ENCODE data around the gene CD164.
"Not testable (repeated sequence)": the region's sequence is repeated elsewhere in the genome, so short reads cannot be mapped to it uniquely, and the experiment has no call there.

CD164 gene

GRCh38 chr6:109381061-109381746 is 1.1 kb downstream of the CD164 start:
- peak; percentile 49 for DNase-seq
- in situ Hi-C loops (cut with HindIII; ENCODE audit: low pct_ligation_motif_present, low pct_unique_long_range_greater_than_20kb, low sequenced_read_pairs), result no loop called here

GRCh38 chr6:109379711-109380110 is 2.6 kb downstream of the CD164 start:
- in situ Hi-C loops (cut with HindIII; ENCODE audit: low pct_ligation_motif_present, low pct_unique_long_range_greater_than_20kb, low sequenced_read_pairs), result no loop called here
- DNase-seq, result no peak

GRCh38 chr6:109377717-109378116 is 4.5 kb downstream of the CD164 start:
- in situ Hi-C loops (cut with HindIII; ENCODE audit: low pct_ligation_motif_present, low pct_unique_long_range_greater_than_20kb, low sequenced_read_pairs), result no loop called here

GRCh38 chr6:109374326-109374892 is 7.9 kb downstream of the CD164 start:
- in situ Hi-C loops (cut with HindIII; ENCODE audit: low pct_ligation_motif_present, low pct_unique_long_range_greater_than_20kb, low sequenced_read_pairs), result no loop called here
- no peak for DNase-seq

More at GRCh38 chr6:109377717-109378116, 4.5 kb downstream of the CD164 start:
- DNase-seq, result no peak

- in situ Hi-C loops (cut with HindIII; ENCODE audit: low pct_ligation_motif_present, low pct_unique_long_range_greater_than_20kb, low sequenced_read_pairs), result no loop called here
- no peak for DNase-seq
These were observed 8.5 kb downstream of the CD164 start for GRCh38 chr6:109373762-109374161.

GRCh38 chr6:109373331-109373730 is 8.9 kb downstream of the CD164 start:
- no peak for DNase-seq
- in situ Hi-C loops (cut with HindIII; ENCODE audit: low pct_ligation_motif_present, low pct_unique_long_range_greater_than_20kb, low sequenced_read_pairs), result no loop called here

- in situ Hi-C loops (cut with HindIII; ENCODE audit: low pct_ligation_motif_present, low pct_unique_long_range_greater_than_20kb, low sequenced_read_pairs), result no loop called here
- no peak for DNase-seq
These were observed 10.1 kb downstream of the CD164 start for GRCh38 chr6:109372130-109372529.

GRCh38 chr6:109370792-109371191 is 11.5 kb downstream of the CD164 start:
- DNase-seq, result no peak
- in situ Hi-C loops (cut with HindIII; ENCODE audit: low pct_ligation_motif_present, low pct_unique_long_range_greater_than_20kb, low sequenced_read_pairs), result no loop called here

GRCh38 chr6:109370336-109370735 is 11.9 kb downstream of the CD164 start:
- in situ Hi-C loops (cut with HindIII; ENCODE audit: low pct_ligation_motif_present, low pct_unique_long_range_greater_than_20kb, low sequenced_read_pairs), result no loop called here
- DNase-seq, result no peak

- DNase-seq, result no peak
- in situ Hi-C loops (cut with HindIII; ENCODE audit: low pct_ligation_motif_present, low pct_unique_long_range_greater_than_20kb, low sequenced_read_pairs), result no loop called here
These were observed 12.5 kb downstream of the CD164 start for GRCh38 chr6:109369728-109370127.

- in situ Hi-C loops (cut with HindIII; ENCODE audit: low pct_ligation_motif_present, low pct_unique_long_range_greater_than_20kb, low sequenced_read_pairs); DNase-seq: not testable (repeated sequence)
These were observed 17.7 kb downstream of the CD164 start for GRCh38 chr6:109364382-109365078.

- DNase-seq, result no peak
- in situ Hi-C loops (cut with HindIII; ENCODE audit: low pct_ligation_motif_present, low pct_unique_long_range_greater_than_20kb, low sequenced_read_pairs), result no loop called here
These were observed 18.5 kb downstream of the CD164 start for GRCh38 chr6:109363753-109364152.

GRCh38 chr6:109362102-109362884 is 20.0 kb downstream of the CD164 start:
- in situ Hi-C loops (cut with HindIII; ENCODE audit: low pct_ligation_motif_present, low pct_unique_long_range_greater_than_20kb, low sequenced_read_pairs), result no loop called here
- DNase-seq, result no peak

- DNase-seq, result no peak
- in situ Hi-C loops (cut with HindIII; ENCODE audit: low pct_ligation_motif_present, low pct_unique_long_range_greater_than_20kb, low sequenced_read_pairs), result no loop called here
These were observed 21.5 kb downstream of the CD164 start for GRCh38 chr6:109360791-109361190.

GRCh38 chr6:109360281-109360680 is 22.0 kb downstream of the CD164 start:
- in situ Hi-C loops (cut with HindIII; ENCODE audit: low pct_ligation_motif_present, low pct_unique_long_range_greater_than_20kb, low sequenced_read_pairs), result no loop called here
- no peak for DNase-seq

- no peak for DNase-seq
- in situ Hi-C loops (cut with HindIII; ENCODE audit: low pct_ligation_motif_present, low pct_unique_long_range_greater_than_20kb, low sequenced_read_pairs), result no loop called here
These were observed 23.0 kb downstream of the CD164 start for GRCh38 chr6:109359248-109359647.

GRCh38 chr6:109358204-109358603 is 24.1 kb downstream of the CD164 start:
- DNase-seq, result no peak
- in situ Hi-C loops (cut with HindIII; ENCODE audit: low pct_ligation_motif_present, low pct_unique_long_range_greater_than_20kb, low sequenced_read_pairs), result no loop called here

GRCh38 chr6:109356237-109356636 is 26.0 kb downstream of the CD164 start:
- in situ Hi-C loops (cut with HindIII; ENCODE audit: low pct_ligation_motif_present, low pct_unique_long_range_greater_than_20kb, low sequenced_read_pairs), result no loop called here
- DNase-seq, result no peak

Measured in ACHN (cell line).